DOHH2 (cell line): ENCODE measurements around the gene TTLL9.
A peak's percentile ranks its signal among the peaks of the same experiment; 100 is the strongest.

Source experiments
- H3F3A ChIP-seq: fragments of 200-600 bp; sonication (generic), shearing (Covaris generic); 2 replicates; pipeline ENCODE4 v1.6.0; 2016; ENCODE audit warnings: antibody characterized with exemption, mild to moderate bottlenecking; ENCODE audit not compliant: control insufficient read depth, insufficient read depth
- H3K27ac ChIP-seq: fragments of 200-600 bp; sonication (generic); 2 replicates; pipeline ENCODE4 v1.5.1; 2014; ENCODE audit warnings: low read depth, mild to moderate bottlenecking, low read length, moderate library complexity
- H3K27me3 ChIP-seq: fragments of 200-600 bp; sonication (generic); 2 replicates; pipeline ENCODE4 v1.6.1; 2014; ENCODE audit warnings: mild to moderate bottlenecking, low read length, mixed read lengths; ENCODE audit not compliant: control insufficient read depth
- H3K36me3 ChIP-seq: fragments of 200-600 bp; sonication (generic); 2 replicates; pipeline ENCODE4 v1.6.1; 2014; ENCODE audit warnings: mild to moderate bottlenecking, low read length, moderate library complexity, mixed read lengths; ENCODE audit not compliant: control insufficient read depth
- H3K4me1 ChIP-seq: fragments of 200-600 bp; sonication (generic); 2 replicates; pipeline ENCODE4 v1.6.1; 2014; ENCODE audit warnings: mild to moderate bottlenecking, low read length, mixed read lengths; ENCODE audit not compliant: control insufficient read depth
- H3K4me2 ChIP-seq: fragments of 200-600 bp; sonication (generic); 2 replicates; pipeline ENCODE4 v1.6.0; 2014; ENCODE audit warnings: mild to moderate bottlenecking, low read length, moderate library complexity
- H3K4me3 ChIP-seq: fragments of 200-600 bp; sonication (generic); 2 replicates; pipeline ENCODE4 v1.5.1; 2014; ENCODE audit warnings: mild to moderate bottlenecking, low read length, mixed read lengths
- H3K79me2 ChIP-seq: fragments of 200-600 bp; sonication (generic); 2 replicates; pipeline ENCODE4 v1.6.1; 2014; ENCODE audit warnings: mild to moderate bottlenecking, low read length, mixed read lengths; ENCODE audit not compliant: control insufficient read depth
- H3K9me2 ChIP-seq: fragments of 200-600 bp; sonication (generic); replicated peaks from 2 replicates; pipeline ENCODE4 v1.6.1; 2014; ENCODE audit warnings: mild to moderate bottlenecking, low read length, mixed read lengths; ENCODE audit not compliant: control insufficient read depth
- H3K9me3 ChIP-seq: fragments of 200-600 bp; sonication (generic); 2 replicates; pipeline ENCODE4 v1.6.1; 2014; ENCODE audit warnings: antibody characterized with exemption, low read length, mixed read lengths; ENCODE audit not compliant: control insufficient read depth, insufficient read depth
- H4K20me1 ChIP-seq: fragments of 200-600 bp; sonication (generic); 2 replicates; pipeline ENCODE4 v1.6.0; 2014; ENCODE audit warnings: low read depth, mild to moderate bottlenecking, antibody characterized with exemption, low read length, moderate library complexity; ENCODE audit not compliant: control insufficient read depth, insufficient read depth
- CTCF ChIP-seq: fragments of 200-600 bp; sonication (generic); IDR thresholded peaks from one replicate; pipeline ENCODE4 v1.5.1; 2014; ENCODE audit warnings: antibody characterized with exemption, mild to moderate bottlenecking, low read depth, low read length; ENCODE audit not compliant: poor library complexity, severe bottlenecking
- EZH2phosphoT487 ChIP-seq: fragments of 200-600 bp; sonication (generic); IDR thresholded peaks from 2 replicates; pipeline ENCODE4 v1.6.1; 2017; ENCODE audit warnings: borderline replicate concordance, mild to moderate bottlenecking, antibody characterized with exemption, low read length, moderate library complexity, mixed read lengths

Gene TTLL9

GRCh38 chr20:31967830-31968249 is 97.4 kb downstream of the TTLL9 start, which contains the start of gene XKR7:
XKR7 (plus strand) TSS chr20:31968151; CDS start chr20:31968176, 25 bp downstream.
- Histone ChIP-seq H3K9me2 (no peaks in the 10 kb centered on the region), H3F3A (no peaks in the 10 kb centered on the region), H3K79me2 (no peaks in the 10 kb centered on the region), H4K20me1 (no peaks in the 10 kb centered on the region), H3K27ac (no peak within 1 kb of the TSS), H3K36me3 (no peaks in the 10 kb centered on the region), H3K4me1 (peaks cover 3% of the 10 kb centered on the region; the same call in 1 of the 2 replicates), H3K9me3 (no peaks in the 10 kb centered on the region), H3K27me3 (peaks cover 56% of the 10 kb centered on the region), H3K4me2 (peak within 1 kb of the TSS; percentile 51), H3K4me3 (peak within 1 kb of the TSS; percentile 56)
- TF ChIP-seq EZH2phosphoT487: no peak
- no peak for TF ChIP-seq CTCF

GRCh38 chr20:31968291-31969126 is 98.1 kb downstream of the TTLL9 start:
- Histone ChIP-seq H3K4me1 (peaks cover 3% of the 10 kb centered on the region; the same call in 1 of the 2 replicates), H3K27ac (no peak overlapping the region), H3K4me3 (peak overlapping the region; percentile 56), H3K79me2 (no peaks in the 10 kb centered on the region), H3F3A (no peaks in the 10 kb centered on the region), H3K9me3 (no peaks in the 10 kb centered on the region), H3K9me2 (no peaks in the 10 kb centered on the region), H3K36me3 (no peaks in the 10 kb centered on the region), H3K4me2 (peak overlapping the region; percentile 51; the same call in 1 of the 2 replicates), H4K20me1 (no peaks in the 10 kb centered on the region), H3K27me3 (peaks cover 53% of the 10 kb centered on the region)
- no peak for TF ChIP-seq CTCF
- no peak for TF ChIP-seq EZH2phosphoT487

GRCh38 chr20:31969991-31970390 is 99.6 kb downstream of the TTLL9 start:
- H3K9me3 ChIP-seq: no peaks in the 10 kb centered on the region
- no peaks in the 10 kb centered on the region for H3F3A ChIP-seq
- H3K27ac ChIP-seq: no peak overlapping the region
- TF ChIP-seq CTCF (no peak), EZH2phosphoT487 (no peak)
- H3K4me1 ChIP-seq: peaks cover 3% of the 10 kb centered on the region; the same call in 1 of the 2 replicates
- H3K79me2 ChIP-seq: no peaks in the 10 kb centered on the region
- no peak overlapping the region for H3K4me2 ChIP-seq
- no peaks in the 10 kb centered on the region for H3K36me3 ChIP-seq
- H3K4me3 ChIP-seq: no peak overlapping the region
- H3K27me3 ChIP-seq: peaks cover 46% of the 10 kb centered on the region
- no peaks in the 10 kb centered on the region for H4K20me1 ChIP-seq
- no peaks in the 10 kb centered on the region for H3K9me2 ChIP-seq
